RCC 7860 (cell line): Measurements from ENCODE around the gene EFCAB3.
"Not testable (repeated sequence)": the region's sequence is repeated elsewhere in the genome, so short reads cannot be mapped to it uniquely, and the experiment has no call there.

ENCODE experiments used
- DNase-seq: peaks from one replicate; pipeline ENCODE4 v3.0.0-alpha.2; 2015; ENCODE audit warnings: low spot score
- FAIRE-seq: peaks from 2 replicates; lab custom pipeline; 2012; peaks lifted over from hg19 to GRCh38; lab: Jason Lieb, UNC

The EFCAB3 gene

GRCh38 chr17:62458483-62458882 is 78.1 kb downstream of the EFCAB3 start:
- DNase-seq, FAIRE-seq: not testable (repeated sequence)

- DNase-seq, FAIRE-seq: not testable (repeated sequence)
Measured at GRCh38 chr17:62464422-62464821, 84.1 kb downstream of the EFCAB3 start.

GRCh38 chr17:62465271-62465670 is 84.9 kb downstream of the EFCAB3 start:
- DNase-seq: not testable (repeated sequence)

More at GRCh38 chr17:62465271-62465670, 84.9 kb downstream of the EFCAB3 start:
- not testable (repeated sequence) for FAIRE-seq
